IPS-20b (cell line): ENCODE measurements around the gene KRTAP20-4.

Source experiments
- H3K27ac ChIP-seq: one replicate; pipeline ENCODE4 v1.5.1; 2013; ENCODE audit warnings: low read length
- H3K27me3 ChIP-seq: 2 replicates; pipeline ENCODE4 v1.6.1; 2013; ENCODE audit warnings: mild to moderate bottlenecking, low read length, inconsistent platforms; ENCODE audit not compliant: insufficient read depth
- H3K36me3 ChIP-seq: 2 replicates; pipeline ENCODE4 v1.6.1; 2013; ENCODE audit warnings: low read depth, mild to moderate bottlenecking, inconsistent platforms, low read length, moderate library complexity; ENCODE audit not compliant: insufficient read depth
- H3K4me1 ChIP-seq: 2 replicates; pipeline ENCODE4 v1.6.1; 2013; ENCODE audit warnings: mild to moderate bottlenecking, control low read depth, inconsistent platforms, low read length, moderate library complexity; ENCODE audit not compliant: insufficient read depth
- H3K4me3 ChIP-seq: 2 replicates; pipeline ENCODE4 v1.5.1; 2013; ENCODE audit warnings: mild to moderate bottlenecking, low read length, inconsistent platforms
- H3K9ac ChIP-seq: 2 replicates; pipeline ENCODE4 v1.6.1; 2013; ENCODE audit warnings: low read depth, mild to moderate bottlenecking, inconsistent platforms, low read length, moderate library complexity
- H3K9me3 ChIP-seq: 2 replicates; pipeline ENCODE4 v1.6.1; 2013; ENCODE audit warnings: mild to moderate bottlenecking, low read depth, low read length, inconsistent platforms; ENCODE audit not compliant: insufficient read depth

Gene KRTAP20-4

DNA sequence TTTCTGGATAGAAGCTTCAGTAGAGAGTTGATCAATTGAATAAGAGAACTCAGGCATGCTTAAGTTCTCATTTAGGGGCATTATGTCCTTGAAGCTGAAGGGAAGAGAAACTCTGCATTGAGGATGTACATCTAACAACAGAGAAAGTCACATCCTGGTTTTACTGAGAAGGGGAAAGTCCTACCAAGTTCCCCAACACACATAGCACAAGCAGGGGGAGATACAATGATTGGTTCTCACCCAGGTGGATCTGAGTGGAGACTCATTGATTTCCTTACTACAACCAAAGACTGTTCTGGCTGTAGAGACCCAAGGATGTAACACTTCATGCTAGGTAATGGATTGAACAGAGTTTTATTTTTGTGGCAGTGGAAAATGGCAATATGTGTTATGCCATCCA is 5.2 kb upstream of the KRTAP20-4 start:
- no peaks in the 10 kb centered on the region for H3K9me3 ChIP-seq
- H3K9ac ChIP-seq: no peak overlapping the region

GRCh38 chr21:30616125-30616524 is 4.3 kb upstream of the KRTAP20-4 start, which contains the start of gene KRTAP20-1:
Gene KRTAP20-1 (plus strand): TSS chr21:30616425. CDS start chr21:30616455, 30 bp downstream.
- H3K4me3 ChIP-seq: no peak within 1 kb of the TSS
- H3K27me3 ChIP-seq: no peaks in the 10 kb centered on the region
- H3K9ac ChIP-seq: no peak within 1 kb of the TSS
- H3K36me3 ChIP-seq: no peaks in the 10 kb centered on the region
- H3K4me1 ChIP-seq: no peaks in the 10 kb centered on the region
- H3K9me3 ChIP-seq: no peaks in the 10 kb centered on the region
- H3K27ac ChIP-seq: no peak within 1 kb of the TSS

More for the DNA sequence above, 5.2 kb upstream of the KRTAP20-4 start:
- no peak overlapping the region for H3K27ac ChIP-seq
- H3K4me3 ChIP-seq: no peak overlapping the region
- H3K4me1 ChIP-seq: no peaks in the 10 kb centered on the region
- H3K27me3 ChIP-seq: no peaks in the 10 kb centered on the region
- no peaks in the 10 kb centered on the region for H3K36me3 ChIP-seq

DNA sequence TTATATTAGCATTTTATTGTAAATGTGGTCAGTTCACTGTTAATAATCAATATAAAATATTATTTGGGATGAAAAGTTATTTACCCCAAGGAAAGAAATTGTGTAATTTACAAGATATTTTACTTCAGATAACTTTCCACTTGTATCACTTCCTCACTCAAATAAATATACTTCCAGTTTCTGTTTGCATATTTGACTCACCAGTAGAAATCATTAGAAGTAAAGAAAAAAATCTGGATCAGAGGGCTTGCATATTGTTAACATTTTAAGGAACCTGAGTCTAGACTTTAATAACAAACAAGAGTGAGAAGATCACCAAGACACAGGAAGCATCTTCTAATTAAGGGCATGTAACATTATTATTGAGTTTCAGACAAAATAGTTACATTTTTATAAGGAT is 347 bp upstream of the KRTAP20-4 start:
- no peak overlapping the region for H3K27ac ChIP-seq
- no peaks in the 10 kb centered on the region for H3K4me1 ChIP-seq
- no peak overlapping the region for H3K9ac ChIP-seq
- peaks cover 10% of the 10 kb centered on the region; the same call in 1 of the 2 replicates for H3K9me3 ChIP-seq
- H3K27me3 ChIP-seq: no peaks in the 10 kb centered on the region
- H3K36me3 ChIP-seq: no peaks in the 10 kb centered on the region
- H3K4me3 ChIP-seq: no peak overlapping the region

DNA sequence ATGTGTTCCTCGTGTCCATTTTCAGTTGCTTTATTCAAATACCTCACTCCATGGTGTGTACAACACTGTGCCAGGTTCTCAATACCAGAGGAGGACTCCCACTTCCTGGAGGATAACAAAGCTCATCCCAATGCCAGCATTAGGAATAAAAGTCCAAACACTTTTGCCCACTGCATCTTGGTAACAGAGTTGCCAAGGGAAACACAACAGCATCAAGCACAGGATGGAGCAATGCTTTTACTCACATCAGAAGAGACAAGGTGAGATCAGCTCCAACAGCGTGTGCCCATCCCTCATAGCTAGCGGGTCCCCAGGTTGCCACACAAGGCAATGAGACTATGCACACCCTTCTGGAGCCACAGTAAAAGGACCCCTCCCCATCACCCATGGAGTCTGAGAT is 2.9 kb downstream of the KRTAP20-4 start:
- H3K36me3 ChIP-seq: no peaks in the 10 kb centered on the region
- H3K27me3 ChIP-seq: no peaks in the 10 kb centered on the region
- H3K9me3 ChIP-seq: peaks cover 13% of the 10 kb centered on the region; the same call in 1 of the 2 replicates
- H3K9ac ChIP-seq: no peak overlapping the region
- no peak overlapping the region for H3K4me3 ChIP-seq
- H3K27ac ChIP-seq: no peak overlapping the region
- 0 out of 2 replicates have a peak, but pooled peaks cover 4% of the 10 kb centered on the region for H3K4me1 ChIP-seq

GRCh38 chr21:30625449-30626165 is 5.2 kb downstream of the KRTAP20-4 start:
- Histone ChIP-seq H3K9ac (no peak overlapping the region), H3K27ac (no peak overlapping the region), H3K4me1 (0 out of 2 replicates have a peak, but pooled peaks cover 4% of the 10 kb centered on the region), H3K9me3 (peaks cover 13% of the 10 kb centered on the region; the same call in 1 of the 2 replicates), H3K36me3 (no peaks in the 10 kb centered on the region), H3K27me3 (no peaks in the 10 kb centered on the region), H3K4me3 (no peak overlapping the region)

- Histone ChIP-seq H3K27me3 (no peaks in the 10 kb centered on the region), H3K27ac (no peak overlapping the region), H3K9me3 (peaks cover 13% of the 10 kb centered on the region; the same call in 1 of the 2 replicates), H3K36me3 (no peaks in the 10 kb centered on the region), H3K4me3 (no peak overlapping the region), H3K4me1 (0 out of 2 replicates have a peak, but pooled peaks cover 4% of the 10 kb centered on the region), H3K9ac (no peak overlapping the region)
These were observed 7.7 kb downstream of the KRTAP20-4 start for GRCh38 chr21:30628109-30628508.

- Histone ChIP-seq H3K27ac (no peak overlapping the region), H3K9ac (no peak overlapping the region), H3K27me3 (no peaks in the 10 kb centered on the region), H3K36me3 (no peaks in the 10 kb centered on the region), H3K4me3 (no peak overlapping the region), H3K9me3 (peaks cover 12% of the 10 kb centered on the region; the same call in 1 of the 2 replicates), H3K4me1 (0 out of 2 replicates have a peak, but pooled peaks cover 4% of the 10 kb centered on the region)
These were observed 8.8 kb downstream of the KRTAP20-4 start for GRCh38 chr21:30629200-30629599.

DNA sequence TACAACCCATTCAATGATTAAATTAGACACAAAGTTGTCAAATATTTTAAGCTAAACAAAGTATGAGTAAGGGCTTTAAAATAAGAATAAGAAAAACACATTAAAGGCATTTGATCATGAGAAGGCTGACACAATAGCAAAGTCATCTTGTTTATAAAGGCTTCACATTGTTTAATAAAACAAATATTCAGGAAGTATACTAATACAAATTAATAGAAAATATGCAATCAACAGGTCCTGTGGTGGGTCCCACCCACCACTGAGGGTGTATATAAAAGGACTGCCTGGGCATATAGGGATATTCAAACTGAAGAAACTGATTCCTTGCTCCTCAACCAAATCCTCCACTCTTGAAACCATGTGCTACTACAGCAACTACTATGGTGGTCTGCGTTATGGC is 14.5 kb downstream of the KRTAP20-4 start, which contains the start of gene KRTAP20-2:
TSS of gene KRTAP20-2 (plus strand) at position 301 of the 400 bp plus-strand sequence. CDS start at position 359, 58 bp downstream.
- H3K4me1 ChIP-seq: no peaks in the 10 kb centered on the region
- H3K27ac ChIP-seq: no peak within 1 kb of the TSS
- no peaks in the 10 kb centered on the region for H3K9me3 ChIP-seq
- H3K27me3 ChIP-seq: no peaks in the 10 kb centered on the region
- no peaks in the 10 kb centered on the region for H3K36me3 ChIP-seq
- H3K9ac ChIP-seq: no peak within 1 kb of the TSS
- H3K4me3 ChIP-seq: no peak within 1 kb of the TSS

GRCh38 chr21:30638686-30639085 is 18.3 kb downstream of the KRTAP20-4 start:
- Histone ChIP-seq H3K36me3 (no peaks in the 10 kb centered on the region), H3K27me3 (no peaks in the 10 kb centered on the region), H3K9me3 (no peaks in the 10 kb centered on the region), H3K9ac (no peak overlapping the region), H3K4me3 (no peak overlapping the region), H3K27ac (no peak overlapping the region), H3K4me1 (no peaks in the 10 kb centered on the region)

DNA sequence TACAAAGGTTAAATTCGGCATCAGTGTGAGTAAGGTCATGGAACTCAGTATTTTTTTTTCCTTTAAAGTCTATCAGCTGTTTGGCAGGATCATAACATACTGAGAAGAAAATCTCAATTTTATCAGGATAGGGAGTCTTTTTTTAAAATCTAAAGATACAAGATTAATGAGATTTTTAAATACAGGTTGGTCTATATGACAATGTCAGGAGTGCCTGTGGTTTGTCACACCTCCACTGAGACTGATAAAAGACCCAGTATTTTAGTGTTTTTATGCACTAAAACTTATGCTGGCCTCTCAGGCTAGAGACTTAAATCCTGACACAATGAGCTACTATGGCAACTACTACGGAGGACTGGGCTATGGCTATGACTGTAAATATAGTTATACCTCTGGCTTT is 22.1 kb downstream of the KRTAP20-4 start, which contains the start of gene KRTAP20-3:
TSS of gene KRTAP20-3 (plus strand) at position 301 of the 400 bp plus-strand sequence.
- H3K27me3 ChIP-seq: no peaks in the 10 kb centered on the region
- no peaks in the 10 kb centered on the region for H3K36me3 ChIP-seq
- no peaks in the 10 kb centered on the region for H3K9me3 ChIP-seq
- H3K9ac ChIP-seq: no peak within 1 kb of the TSS
- H3K27ac ChIP-seq: no peak within 1 kb of the TSS
- H3K4me3 ChIP-seq: no peak within 1 kb of the TSS
- no peaks in the 10 kb centered on the region for H3K4me1 ChIP-seq

DNA sequence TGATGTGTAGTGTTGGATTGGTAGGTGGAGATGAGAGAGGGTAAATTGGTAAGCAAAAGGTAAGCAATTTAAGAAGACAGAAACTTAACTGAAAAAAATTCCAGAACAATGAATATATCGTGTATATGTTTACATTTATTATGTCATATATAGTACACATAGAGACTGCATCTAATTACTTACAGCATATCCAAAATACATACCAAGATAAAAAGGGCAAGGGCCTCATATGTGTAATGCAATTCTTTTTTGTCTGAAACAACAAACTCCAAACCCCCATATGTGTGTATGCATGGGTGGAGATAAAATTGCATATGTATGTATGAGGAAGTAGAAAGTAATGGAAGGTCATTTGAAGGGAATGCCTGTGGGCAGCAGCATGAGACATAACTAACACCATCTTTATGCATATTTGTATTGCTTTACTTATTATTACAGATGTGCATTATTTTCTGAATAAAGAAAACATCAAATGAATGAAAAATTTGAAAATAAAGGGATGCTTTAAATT is 26.5 kb downstream of the KRTAP20-4 start:
- Histone ChIP-seq H3K4me3 (no peak overlapping the region), H3K4me1 (no peaks in the 10 kb centered on the region), H3K27me3 (no peaks in the 10 kb centered on the region), H3K9me3 (no peaks in the 10 kb centered on the region), H3K9ac (no peak overlapping the region), H3K27ac (no peak overlapping the region), H3K36me3 (no peaks in the 10 kb centered on the region)

GRCh38 chr21:30652891-30653290 is 32.5 kb downstream of the KRTAP20-4 start:
- no peaks in the 10 kb centered on the region for H3K9me3 ChIP-seq
- H3K4me3 ChIP-seq: no peak overlapping the region

More at GRCh38 chr21:30652891-30653290, 32.5 kb downstream of the KRTAP20-4 start:
- no peaks in the 10 kb centered on the region for H3K4me1 ChIP-seq
- H3K27ac ChIP-seq: no peak overlapping the region
- no peaks in the 10 kb centered on the region for H3K27me3 ChIP-seq
- no peak overlapping the region for H3K9ac ChIP-seq
- H3K36me3 ChIP-seq: no peaks in the 10 kb centered on the region
